Gastroesophageal sphincter (tissue), 4 donors: ENCODE measurements around the gene PLAGL2. TPM values are rescaled to one million over a fixed set of nuclear protein-coding genes. Genes with fewer than 3 reads are reported as not detected.

Source experiments
- ATAC-seq: fragments of 150-250 bp; one replicate; pipeline ENCODE4 v1.9.1; 2016; ENCODE audit warnings: mild to moderate bottlenecking, moderate library complexity
- H3K27ac ChIP-seq, 4 donors: fragments of 200-600 bp; sonication (generic) in 3 of 4; 1 replicate in 3 of 4; 2 replicates in 1 of 4; pipeline ENCODE4 v1.5.1; 2016 to 2019
- H3K27me3 ChIP-seq: fragments of 200-600 bp; sonication (generic); one replicate; pipeline ENCODE4 v1.5.1; 2019
- H3K36me3 ChIP-seq, 2 donors: fragments of 200-600 bp; sonication (generic); one replicate each; pipeline ENCODE4 v1.5.1; 2019; ENCODE audit warnings: control low read depth in 1 of 2
- H3K4me1 ChIP-seq, 3 donors: fragments of 200-600 bp; sonication (generic); 1 replicate in 2 of 3; 2 replicates in 1 of 3; pipeline ENCODE4 v1.5.1; 2016 to 2019; ENCODE audit warnings: control low read depth in 2 of 3
- H3K4me3 ChIP-seq, 2 donors: fragments of 200-600 bp; sonication (generic); one replicate each; pipeline ENCODE4 v1.5.1; 2019; ENCODE audit warnings: mild to moderate bottlenecking in 1 of 2, moderate library complexity in 1 of 2
- H3K9me3 ChIP-seq, 3 donors: fragments of 200-600 bp; sonication (generic); one replicate each; pipeline ENCODE4 v1.5.1; 2017 to 2019; ENCODE audit warnings: control low read depth in 2 of 3
- CTCF ChIP-seq, 4 experiments: fragments of 200-600 bp in 2 of 4; fragments of 450-650 bp in 2 of 4; sonication (generic) in 1 of 4; IDR thresholded peaks; one replicate each; pipeline ENCODE4 v1.5.1; 2017 to 2019; ENCODE audit warnings: antibody characterized with exemption in 4 of 4, mild to moderate bottlenecking in 2 of 4, moderate library complexity in 2 of 4
- EP300 ChIP-seq: sonication (generic); formaldehyde crosslinking; IDR thresholded peaks from one replicate; pipeline ENCODE4 v1.6.1; 2017; ENCODE audit warnings: antibody characterized with exemption, mild to moderate bottlenecking
- POLR2A ChIP-seq, 2 donors: fragments of 450-650 bp; IDR thresholded peaks; one replicate each; pipeline ENCODE4 v1.6.1; 2017; ENCODE audit warnings: antibody characterized with exemption in 2 of 2, mild to moderate bottlenecking in 2 of 2, moderate library complexity in 1 of 2
- POLR2AphosphoS5 ChIP-seq: sonication (generic); formaldehyde crosslinking; IDR thresholded peaks from one replicate; pipeline ENCODE4 v1.6.1; 2017; ENCODE audit warnings: antibody characterized with exemption
- WGBS, 2 donors: methylation state at CpG; one replicate each; pipeline ENCODE4 v1.1.5; 2018; ENCODE audit warnings: low coverage in 1 of 2; 5-methylcytosine and 5-hydroxymethylcytosine counted together
- total RNA-seq, 4 donors: library from RNA; depleted of rRNA; stranded (reverse); fragments of >200 nt; gene quantifications; one replicate each; pipeline ENCODE4 v1.1.0, GENCODE V29; 2016

Gene PLAGL2
- total RNA-seq, 4 donors from 2014 or later, result 5.8 to 11.0 (median 6.1) TPM

GRCh38 chr20:32227306-32227705 lies 19.8 kb upstream of the PLAGL2 start:
- Histone ChIP-seq H3K4me1 (no peaks in the 10 kb centered on the region), H3K36me3 (peaks cover 0 to 96% of the 10 kb centered on the region in 2 donors), H3K4me3 (no peak overlapping the region), H3K9me3 (no peaks in the 10 kb centered on the region), H3K27ac (no peak overlapping the region), H3K27me3 (no peaks in the 10 kb centered on the region)
- no peak for TF ChIP-seq POLR2A (IDR thresholded peaks at IDR 0.05)
- TF ChIP-seq POLR2AphosphoS5, result no peak
- no peak for TF ChIP-seq EP300
- no peak for TF ChIP-seq CTCF (IDR thresholded peaks at IDR 0.05)
- WGBS, 2 donors, result 88 to 92% methylated on average over 5 to 6 of the region's 7 CpGs
- no peak for ATAC-seq

- no peak for TF ChIP-seq EP300
- TF ChIP-seq POLR2A (IDR thresholded peaks at IDR 0.05), result no peak
- Histone ChIP-seq H3K4me3 (no peak overlapping the region), H3K4me1 (no peaks in the 10 kb centered on the region), H3K27me3 (no peaks in the 10 kb centered on the region), H3K36me3 (peaks cover 0 to 96% of the 10 kb centered on the region in 2 donors), H3K9me3 (no peaks in the 10 kb centered on the region), H3K27ac (no peak overlapping the region)
- ATAC-seq, result no peak
- WGBS, 2 donors, result 64 to 88% methylated on average over 1 of the region's 1 CpG
Observed at GRCh38 chr20:32226391-32226790, 18.8 kb upstream of the PLAGL2 start.

GRCh38 chr20:32224463-32224862 lies 16.9 kb upstream of the PLAGL2 start:
- Histone ChIP-seq H3K36me3 (peaks cover 0 to 96% of the 10 kb centered on the region in 2 donors), H3K27me3 (no peaks in the 10 kb centered on the region)
- ATAC-seq, result no peak

GRCh38 chr20:32218156-32218900 lies 10.8 kb upstream of the PLAGL2 start:
- WGBS, 2 donors, result 77% methylated on average over 4 of the region's 5 CpGs; no CpG with 5 or more reads in 1 of the 2 donors
- no peaks in the 10 kb centered on the region for H3K4me1 ChIP-seq
- peaks cover 0 to 99% of the 10 kb centered on the region in 2 donors for H3K36me3 ChIP-seq
- H3K27me3 ChIP-seq, result no peaks in the 10 kb centered on the region
- no peaks in the 10 kb centered on the region for H3K9me3 ChIP-seq
- ATAC-seq, result no peak
- no peak overlapping the region for H3K27ac ChIP-seq
- TF ChIP-seq POLR2A (IDR thresholded peaks at IDR 0.05) (no peak), CTCF (IDR thresholded peaks at IDR 0.05) (no peak), EP300 (no peak), POLR2AphosphoS5 (no peak)
- no peak overlapping the region for H3K4me3 ChIP-seq

More at GRCh38 chr20:32224463-32224862, 16.9 kb upstream of the PLAGL2 start:
- no peak for TF ChIP-seq POLR2AphosphoS5
- no peak for TF ChIP-seq CTCF (IDR thresholded peaks at IDR 0.05)
- TF ChIP-seq EP300, result no peak
- no peak for TF ChIP-seq POLR2A (IDR thresholded peaks at IDR 0.05)
- H3K4me1 ChIP-seq, result no peaks in the 10 kb centered on the region
- 75 to 87% methylated on average over 2 to 4 of the region's 4 CpGs for WGBS, 2 donors
- H3K4me3 ChIP-seq, result no peak overlapping the region
- no peak overlapping the region for H3K27ac ChIP-seq
- no peaks in the 10 kb centered on the region for H3K9me3 ChIP-seq

- Histone ChIP-seq H3K27me3 (no peaks in the 10 kb centered on the region), H3K36me3 (peaks cover 0 to 98% of the 10 kb centered on the region in 2 donors), H3K9me3 (no peaks in the 10 kb centered on the region), H3K27ac (no peak overlapping the region), H3K4me3 (no peak overlapping the region), H3K4me1 (no peaks in the 10 kb centered on the region)
- TF ChIP-seq EP300, result no peak
- 82 to 94% methylated on average over 8 of the region's 13 CpGs for WGBS, 2 donors
- ATAC-seq, result no peak
Observed at GRCh38 chr20:32216179-32217142, 8.9 kb upstream of the PLAGL2 start.
